GM12892 (cell line): Measurements from ENCODE around the gene PTPRR.

Experiments
- POLR2A ChIP-seq: IDR thresholded peaks from 2 replicates; pipeline ENCODE4 v1.6.1; 2011; ENCODE audit warnings: low read depth, low read length, control low read depth
- POLR2AphosphoS5 ChIP-seq: IDR thresholded peaks from 2 replicates; pipeline ENCODE4 v1.6.1; 2011; ENCODE audit warnings: low read depth, low read length, control low read depth

DNA sequence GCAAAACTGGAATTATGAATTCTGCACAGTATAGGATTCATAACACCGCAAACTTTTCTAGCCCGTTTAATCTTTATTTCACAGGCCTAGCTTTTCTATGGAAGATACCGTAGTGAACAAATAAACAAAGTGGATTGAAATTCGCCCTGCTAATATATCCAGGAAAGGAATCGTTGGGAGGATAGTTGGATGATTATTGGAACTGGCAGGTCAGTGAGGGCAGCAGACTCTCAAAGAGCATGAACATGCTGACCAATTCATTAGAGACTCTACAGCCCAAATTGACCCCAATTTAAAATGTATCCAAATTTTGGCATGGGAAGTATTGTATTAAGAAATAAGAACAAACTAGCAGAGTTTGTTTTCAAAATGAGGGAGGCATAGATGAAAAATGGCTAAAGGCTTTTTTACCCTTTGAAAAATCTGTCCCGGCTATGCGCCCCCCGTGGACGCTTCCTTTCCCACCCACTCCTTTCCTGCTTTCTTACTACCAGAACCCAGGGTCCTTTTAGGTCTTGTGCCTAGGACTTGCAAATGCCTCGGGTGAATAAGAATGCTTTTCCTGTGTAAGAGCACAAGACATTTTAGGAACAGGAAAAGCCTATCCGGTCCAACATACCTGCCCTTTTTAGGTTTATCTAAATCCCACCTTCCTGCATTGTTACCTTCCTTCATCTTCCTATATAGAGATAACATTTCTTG is 198.7 kb downstream of the PTPRR start:
- TF ChIP-seq POLR2A (no peak), POLR2AphosphoS5 (no peak)
